GM12878 (cell line): ENCODE results near the gene MYT1.

Experiments
- RFX5 ChIP-seq: IDR thresholded peaks from 2 replicates; pipeline ENCODE4 v1.6.1; 2011; ENCODE audit warnings: low read depth, low read length, improper control_type of control experiment
- TF ChIP-seq, protein P1 (sequence below): IDR thresholded peaks from 2 replicates; pipeline ENCODE4 v1.6.1; 2012; ENCODE audit warnings: mild to moderate bottlenecking, low read depth, low read length
- TF ChIP-seq, protein P2 (sequence below): fragments of 450-650 bp; IDR thresholded peaks from 2 replicates; pipeline ENCODE4 v1.6.1; 2017; ENCODE audit warnings: mild to moderate bottlenecking, low read depth, inconsistent platforms; ENCODE audit not compliant: poor library complexity, severe bottlenecking

DNA sequence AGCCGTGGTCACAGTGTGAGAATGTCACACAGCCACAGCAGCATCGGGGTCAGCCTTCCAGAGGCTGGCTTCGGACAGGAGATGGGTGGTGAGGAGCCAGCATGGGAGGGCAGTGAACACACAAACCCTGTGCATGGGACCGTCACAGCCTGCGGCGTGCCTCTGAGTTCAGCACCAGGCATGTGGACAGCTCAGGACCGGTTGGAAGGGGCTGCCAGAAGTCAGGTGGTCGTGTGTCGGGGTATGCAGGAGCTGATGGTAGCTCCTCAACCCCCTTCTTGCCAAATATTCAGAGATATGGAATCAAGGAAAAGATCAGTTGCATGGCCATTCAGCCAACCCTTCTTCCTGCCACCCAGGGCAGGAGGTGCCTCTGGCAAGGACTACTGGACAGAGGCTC is 28.2 kb downstream of the MYT1 start:
- TF ChIP-seq RFX5: no peak
- TF ChIP-seq, protein P1, sequence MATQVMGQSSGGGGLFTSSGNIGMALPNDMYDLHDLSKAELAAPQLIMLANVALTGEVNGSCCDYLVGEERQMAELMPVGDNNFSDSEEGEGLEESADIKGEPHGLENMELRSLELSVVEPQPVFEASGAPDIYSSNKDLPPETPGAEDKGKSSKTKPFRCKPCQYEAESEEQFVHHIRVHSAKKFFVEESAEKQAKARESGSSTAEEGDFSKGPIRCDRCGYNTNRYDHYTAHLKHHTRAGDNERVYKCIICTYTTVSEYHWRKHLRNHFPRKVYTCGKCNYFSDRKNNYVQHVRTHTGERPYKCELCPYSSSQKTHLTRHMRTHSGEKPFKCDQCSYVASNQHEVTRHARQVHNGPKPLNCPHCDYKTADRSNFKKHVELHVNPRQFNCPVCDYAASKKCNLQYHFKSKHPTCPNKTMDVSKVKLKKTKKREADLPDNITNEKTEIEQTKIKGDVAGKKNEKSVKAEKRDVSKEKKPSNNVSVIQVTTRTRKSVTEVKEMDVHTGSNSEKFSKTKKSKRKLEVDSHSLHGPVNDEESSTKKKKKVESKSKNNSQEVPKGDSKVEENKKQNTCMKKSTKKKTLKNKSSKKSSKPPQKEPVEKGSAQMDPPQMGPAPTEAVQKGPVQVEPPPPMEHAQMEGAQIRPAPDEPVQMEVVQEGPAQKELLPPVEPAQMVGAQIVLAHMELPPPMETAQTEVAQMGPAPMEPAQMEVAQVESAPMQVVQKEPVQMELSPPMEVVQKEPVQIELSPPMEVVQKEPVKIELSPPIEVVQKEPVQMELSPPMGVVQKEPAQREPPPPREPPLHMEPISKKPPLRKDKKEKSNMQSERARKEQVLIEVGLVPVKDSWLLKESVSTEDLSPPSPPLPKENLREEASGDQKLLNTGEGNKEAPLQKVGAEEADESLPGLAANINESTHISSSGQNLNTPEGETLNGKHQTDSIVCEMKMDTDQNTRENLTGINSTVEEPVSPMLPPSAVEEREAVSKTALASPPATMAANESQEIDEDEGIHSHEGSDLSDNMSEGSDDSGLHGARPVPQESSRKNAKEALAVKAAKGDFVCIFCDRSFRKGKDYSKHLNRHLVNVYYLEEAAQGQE: peak; percentile 80
- TF ChIP-seq, protein P2, sequence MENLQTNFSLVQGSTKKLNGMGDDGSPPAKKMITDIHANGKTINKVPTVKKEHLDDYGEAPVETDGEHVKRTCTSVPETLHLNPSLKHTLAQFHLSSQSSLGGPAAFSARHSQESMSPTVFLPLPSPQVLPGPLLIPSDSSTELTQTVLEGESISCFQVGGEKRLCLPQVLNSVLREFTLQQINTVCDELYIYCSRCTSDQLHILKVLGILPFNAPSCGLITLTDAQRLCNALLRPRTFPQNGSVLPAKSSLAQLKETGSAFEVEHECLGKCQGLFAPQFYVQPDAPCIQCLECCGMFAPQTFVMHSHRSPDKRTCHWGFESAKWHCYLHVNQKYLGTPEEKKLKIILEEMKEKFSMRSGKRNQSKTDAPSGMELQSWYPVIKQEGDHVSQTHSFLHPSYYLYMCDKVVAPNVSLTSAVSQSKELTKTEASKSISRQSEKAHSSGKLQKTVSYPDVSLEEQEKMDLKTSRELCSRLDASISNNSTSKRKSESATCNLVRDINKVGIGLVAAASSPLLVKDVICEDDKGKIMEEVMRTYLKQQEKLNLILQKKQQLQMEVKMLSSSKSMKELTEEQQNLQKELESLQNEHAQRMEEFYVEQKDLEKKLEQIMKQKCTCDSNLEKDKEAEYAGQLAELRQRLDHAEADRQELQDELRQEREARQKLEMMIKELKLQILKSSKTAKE: no peak
